ENCODE data around the gene COL1A1.

GRCh38 chr17:50210240-50211225 is 9.1 kb upstream of the COL1A1 start:
- TF ChIP-seq, protein P1, sequence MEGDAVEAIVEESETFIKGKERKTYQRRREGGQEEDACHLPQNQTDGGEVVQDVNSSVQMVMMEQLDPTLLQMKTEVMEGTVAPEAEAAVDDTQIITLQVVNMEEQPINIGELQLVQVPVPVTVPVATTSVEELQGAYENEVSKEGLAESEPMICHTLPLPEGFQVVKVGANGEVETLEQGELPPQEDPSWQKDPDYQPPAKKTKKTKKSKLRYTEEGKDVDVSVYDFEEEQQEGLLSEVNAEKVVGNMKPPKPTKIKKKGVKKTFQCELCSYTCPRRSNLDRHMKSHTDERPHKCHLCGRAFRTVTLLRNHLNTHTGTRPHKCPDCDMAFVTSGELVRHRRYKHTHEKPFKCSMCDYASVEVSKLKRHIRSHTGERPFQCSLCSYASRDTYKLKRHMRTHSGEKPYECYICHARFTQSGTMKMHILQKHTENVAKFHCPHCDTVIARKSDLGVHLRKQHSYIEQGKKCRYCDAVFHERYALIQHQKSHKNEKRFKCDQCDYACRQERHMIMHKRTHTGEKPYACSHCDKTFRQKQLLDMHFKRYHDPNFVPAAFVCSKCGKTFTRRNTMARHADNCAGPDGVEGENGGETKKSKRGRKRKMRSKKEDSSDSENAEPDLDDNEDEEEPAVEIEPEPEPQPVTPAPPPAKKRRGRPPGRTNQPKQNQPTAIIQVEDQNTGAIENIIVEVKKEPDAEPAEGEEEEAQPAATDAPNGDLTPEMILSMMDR (conservative IDR thresholded peaks at IDR 0.05; ENCODE audit: low read length) = no peak
- TF ChIP-seq EZH2phosphoT487 (IDR thresholded peaks at IDR 0.05; ENCODE audit: borderline replicate concordance, low read depth, low read length) = no peak

Measured in OCI-LY7 (cell line).